GM18502 (cell line): ENCODE measurements around the gene HPCAL1.
"Not testable (repeated sequence)": the region's sequence is repeated elsewhere in the genome, so short reads cannot be mapped to it uniquely, and the experiment has no call there.

Experiments
- ATAC-seq: cut with Tn5 transposase; IDR thresholded peaks from one replicate; pipeline ENCODE4 v1.9.1; 2021; ENCODE audit warnings: mild to moderate bottlenecking; ENCODE audit not compliant: unreplicated experiment, poor library complexity

Gene HPCAL1

GRCh38 chr2:10282611-10283105, 20.0 kb upstream of the HPCAL1 start:
- ATAC-seq: no peak

DNA sequence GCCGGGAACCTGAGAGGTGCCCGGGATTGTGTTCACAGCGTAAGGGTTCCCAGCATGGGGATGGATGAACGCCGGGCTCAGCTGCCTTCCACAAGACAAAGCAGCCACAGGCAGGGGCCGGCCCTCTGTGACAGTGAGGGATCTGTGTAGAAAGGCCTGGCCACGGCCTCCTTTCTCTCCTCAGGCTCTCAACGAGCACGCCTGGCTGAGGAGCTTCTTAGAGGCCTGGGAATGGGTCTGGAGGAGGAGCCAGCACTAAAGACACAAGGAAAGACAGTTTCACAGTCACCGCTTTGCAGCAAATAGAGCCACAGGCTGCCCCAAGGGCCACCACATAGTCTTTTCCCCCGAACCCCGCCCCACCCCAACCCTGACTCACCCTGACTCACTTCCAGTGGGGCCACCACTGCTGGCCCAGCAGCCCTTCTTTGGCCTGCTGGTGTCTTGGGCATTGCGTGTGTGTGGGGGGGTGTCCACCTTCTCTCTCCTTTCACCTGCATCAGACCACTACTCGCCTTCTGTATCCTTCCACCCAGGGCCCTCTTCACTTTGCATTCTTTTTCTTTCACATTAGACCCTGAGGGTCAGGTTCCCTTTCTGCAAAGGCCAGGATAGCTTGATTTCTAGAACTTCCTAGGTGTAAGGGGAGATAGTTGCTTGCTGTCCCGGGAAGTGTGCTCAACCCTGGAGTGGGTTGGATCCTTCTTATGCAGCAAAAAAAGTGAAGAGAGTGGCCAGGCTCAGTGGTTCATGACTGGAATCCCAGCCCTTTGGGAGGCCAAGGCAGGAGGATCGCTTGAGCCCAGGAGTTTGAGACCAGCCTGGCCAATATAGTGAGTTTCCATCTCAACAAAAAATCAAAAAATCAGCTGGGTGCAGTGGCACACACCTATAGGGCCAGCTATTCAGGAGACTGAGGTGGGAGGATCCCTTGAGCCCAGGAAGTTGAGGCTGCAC, 19.3 kb upstream of the HPCAL1 start:
- no peak for ATAC-seq

- no peak for ATAC-seq
Observed at GRCh38 chr2:10284108-10284870, 18.4 kb upstream of the HPCAL1 start.

DNA sequence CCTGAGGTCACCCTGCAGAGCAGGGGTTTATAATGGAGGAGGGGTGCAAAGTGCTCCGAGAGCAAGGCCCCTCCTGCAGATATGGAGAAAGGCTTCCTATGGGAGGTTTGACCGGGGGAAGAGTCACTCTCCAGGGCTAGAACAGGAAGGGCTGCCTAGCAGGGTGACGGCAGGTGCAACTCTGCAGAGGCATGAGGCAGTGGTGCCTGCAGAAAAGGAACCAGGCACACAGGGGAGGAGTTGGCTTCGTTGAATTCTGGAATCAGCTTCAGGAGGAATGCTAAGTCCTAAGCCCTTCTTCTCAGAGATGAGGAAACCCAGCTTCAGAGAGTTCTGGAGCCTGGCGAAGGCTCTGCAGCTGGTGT, 17.5 kb upstream of the HPCAL1 start:
- no peak for ATAC-seq

DNA sequence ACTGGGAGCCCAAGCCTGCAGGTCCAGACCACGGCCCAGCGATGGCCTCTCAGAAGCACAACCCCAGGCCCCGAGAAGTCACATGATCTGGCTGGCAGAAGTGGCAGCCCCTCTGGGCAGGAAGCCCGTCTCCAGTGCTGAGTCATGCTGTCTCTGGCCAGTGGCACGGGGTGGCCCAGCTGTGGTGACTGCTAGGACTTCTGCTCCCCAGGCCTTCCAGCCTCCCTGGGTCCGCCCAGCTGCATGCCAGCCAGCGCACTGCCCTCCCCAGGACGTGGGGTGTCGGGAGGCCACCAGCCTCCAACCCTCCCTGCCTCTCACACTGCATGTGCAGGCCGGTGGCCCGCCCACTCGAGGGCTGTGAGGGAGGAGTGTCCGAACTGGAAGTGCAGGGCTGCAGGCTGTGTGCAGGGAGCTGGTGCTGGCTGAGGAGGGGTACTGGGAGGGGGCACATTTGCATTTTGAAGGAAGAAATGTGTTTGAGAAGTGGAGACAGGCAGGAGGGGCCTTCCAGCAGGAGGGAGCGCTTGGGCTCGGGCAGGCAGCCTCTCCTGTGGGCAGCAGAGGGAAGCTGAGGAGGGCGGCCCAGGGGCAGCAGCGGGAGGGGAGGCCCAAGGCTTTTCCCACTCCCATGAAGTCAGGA, 17.0 kb upstream of the HPCAL1 start:
- ATAC-seq: no peak

- ATAC-seq: no peak
Observed at GRCh38 chr2:10286216-10287037, 16.3 kb upstream of the HPCAL1 start.

GRCh38 chr2:10287761-10288160, 14.9 kb upstream of the HPCAL1 start:
- ATAC-seq: no peak

DNA sequence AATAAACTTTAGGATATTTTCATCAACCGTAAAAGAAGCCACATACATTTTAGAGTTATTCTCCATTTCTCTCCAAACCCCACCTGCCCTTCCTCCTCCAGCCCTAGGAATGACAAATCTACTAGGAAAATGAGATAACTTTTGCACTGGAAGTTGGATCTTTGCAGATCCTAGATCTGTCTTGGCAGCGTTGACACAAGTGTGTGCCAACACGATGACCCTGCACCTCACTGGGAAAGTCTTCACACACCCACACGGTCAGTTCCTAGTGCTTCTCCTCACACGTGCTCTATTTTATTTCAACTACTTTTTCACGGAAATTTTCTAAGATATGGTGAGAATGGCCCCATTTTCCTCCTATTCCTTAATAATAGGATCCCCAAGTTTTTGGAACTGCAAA, 14.1 kb upstream of the HPCAL1 start:
- ATAC-seq: no peak

- ATAC-seq: no peak
Observed at GRCh38 chr2:10289352-10289751, 13.4 kb upstream of the HPCAL1 start.

DNA sequence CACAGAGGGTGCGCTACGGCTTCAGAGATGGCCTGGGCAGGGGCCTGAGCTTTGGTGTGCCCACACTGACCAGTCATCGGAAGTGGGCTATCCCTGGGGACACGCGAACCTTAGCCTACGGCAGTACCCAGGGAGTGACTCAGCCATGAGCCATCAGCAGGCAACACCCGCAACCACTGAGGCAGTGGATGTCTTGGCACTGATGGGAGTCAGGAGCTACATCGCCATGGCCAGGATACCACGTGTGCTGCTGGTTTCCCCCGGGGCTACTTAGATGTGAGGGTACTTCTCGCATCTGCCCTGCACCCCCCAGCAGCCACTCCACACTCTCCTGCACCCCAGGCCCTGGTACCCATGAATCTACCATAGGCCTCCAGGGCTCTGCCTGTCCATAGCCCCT, 12.8 kb upstream of the HPCAL1 start:
- no peak for ATAC-seq

DNA sequence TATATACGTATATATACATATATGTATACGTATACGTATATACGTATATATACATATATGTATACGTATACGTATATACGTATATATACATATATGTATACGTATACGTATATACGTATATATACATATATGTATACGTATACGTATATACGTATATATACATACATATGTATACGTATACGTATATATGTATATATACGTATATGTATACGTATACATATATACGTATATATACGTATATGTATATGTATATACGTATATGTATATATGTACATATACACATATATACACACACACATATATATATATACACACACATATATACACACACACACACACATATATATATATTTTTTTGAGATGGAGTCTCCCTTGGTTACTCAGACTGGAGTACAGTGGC, 11.3 kb upstream of the HPCAL1 start:
- ATAC-seq: not testable (repeated sequence)

- ATAC-seq: no peak
Observed at GRCh38 chr2:10292033-10292432, 10.7 kb upstream of the HPCAL1 start.

- ATAC-seq: no peak
Observed at GRCh38 chr2:10293603-10294002, 9.1 kb upstream of the HPCAL1 start.

DNA sequence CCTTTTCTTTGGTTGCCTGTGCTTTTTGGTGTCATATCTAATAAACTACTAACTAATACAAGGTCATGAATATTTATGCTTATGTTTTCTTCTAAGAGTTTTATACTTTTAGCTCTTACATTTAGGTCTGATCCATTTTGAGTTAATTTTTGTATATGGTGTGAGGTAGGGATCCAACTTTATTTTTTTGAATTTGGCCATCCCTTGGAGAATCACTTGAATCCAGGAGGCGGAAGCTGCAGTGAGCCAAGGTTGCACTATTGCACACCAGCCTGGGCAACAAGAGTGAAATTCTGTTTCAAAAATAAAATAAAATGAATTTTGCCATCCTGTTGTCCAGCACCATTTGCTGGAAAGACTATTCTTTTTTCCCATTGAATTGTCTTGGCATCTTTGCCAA, 8.6 kb upstream of the HPCAL1 start:
- ATAC-seq: no peak

GRCh38 chr2:10295649-10296048, 7.1 kb upstream of the HPCAL1 start:
- ATAC-seq: not testable (repeated sequence)

GRCh38 chr2:10296142-10296541, 6.6 kb upstream of the HPCAL1 start:
- ATAC-seq: no peak

DNA sequence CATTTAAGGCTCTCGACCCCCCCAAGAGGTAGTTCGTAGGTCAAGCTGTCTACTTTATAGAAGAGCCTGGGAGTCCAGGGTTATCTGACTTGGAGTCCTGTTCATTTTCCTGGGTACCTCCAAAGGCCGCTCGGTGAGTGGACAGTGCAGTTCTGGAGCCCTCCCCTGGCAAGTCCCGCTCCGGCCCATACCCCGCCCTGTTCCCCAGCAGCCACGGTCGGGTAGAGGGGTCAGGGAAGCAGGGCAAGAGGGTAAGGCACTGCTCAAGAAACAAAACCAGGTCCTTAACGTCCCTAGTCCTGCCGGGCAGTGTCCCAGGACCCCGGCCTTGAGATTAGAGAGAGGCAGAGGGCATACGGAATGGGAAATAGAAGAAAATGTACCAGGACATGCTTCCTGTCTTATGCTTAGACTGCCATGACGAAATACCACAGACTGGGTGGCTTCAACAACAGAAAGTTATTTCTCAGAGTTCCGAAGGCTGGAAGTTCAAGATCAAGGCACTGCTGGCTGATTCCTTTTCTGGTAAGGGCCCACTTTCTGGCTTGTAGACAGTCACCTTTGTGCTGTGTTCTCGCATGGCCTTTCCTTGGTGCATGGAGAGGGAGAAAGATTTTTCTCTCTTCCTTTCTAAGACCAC, 5.4 kb upstream of the HPCAL1 start:
- ATAC-seq: no peak

GRCh38 chr2:10297959-10298531, 4.7 kb upstream of the HPCAL1 start:
- ATAC-seq: no peak

- ATAC-seq: not testable (repeated sequence)
Observed at GRCh38 chr2:10298777-10299176, 3.9 kb upstream of the HPCAL1 start.
